GM13976 (cell line): Measurements from ENCODE around the gene PSG3.
"Not testable (repeated sequence)": the region's sequence is repeated elsewhere in the genome, so short reads cannot be mapped to it uniquely, and the experiment has no call there.

Source experiments
- DNase-seq: peaks from one replicate; pipeline ENCODE4 v3.0.0; 2012; ENCODE audit warnings: low spot score
- in situ Hi-C: fragments of 300-500 bp; cut with MboI; formaldehyde crosslinking; loops from one replicate; pipeline ENCODE4 v1.12.0; 2022; ENCODE audit warnings: low sequenced_read_pairs, mixed read lengths, inconsistent platforms; ENCODE audit not compliant: unreplicated experiment
- TF ChIP-seq, protein P1 (sequence below): IDR thresholded peaks from 2 replicates; pipeline ENCODE4 v1.5.1; 2012; ENCODE audit warnings: borderline replicate concordance, mild to moderate bottlenecking; ENCODE audit not compliant: insufficient read depth; ENCODE audit errors: extremely low read depth, missing control alignments, control extremely low read depth

The PSG3 gene

DNA sequence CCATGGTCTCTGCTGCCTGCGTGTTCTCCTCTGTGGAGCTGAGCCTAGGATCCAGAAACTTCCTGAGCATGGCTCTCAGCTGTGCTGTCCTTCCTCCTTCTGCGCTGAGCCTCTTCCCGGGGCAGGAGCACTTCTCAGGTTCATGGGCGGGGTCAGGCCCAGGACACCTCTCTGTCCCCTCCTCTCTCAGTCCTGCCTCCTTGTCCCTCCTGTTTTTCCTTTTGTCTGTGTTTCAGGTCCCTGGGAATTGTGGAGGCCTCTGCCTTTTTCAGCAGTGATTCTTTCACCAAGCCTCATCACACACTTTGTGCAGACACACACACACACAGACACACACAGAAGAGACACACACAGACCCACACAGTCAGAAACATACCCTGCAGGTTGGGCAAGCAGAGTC, at the start of gene PSG3:
PSG3 (minus strand) TSS at position 101 of the 400 bp plus-strand sequence; CDS start at position 4, 97 bp downstream.
- DNase-seq, in situ Hi-C loops: not testable (repeated sequence)

DNA sequence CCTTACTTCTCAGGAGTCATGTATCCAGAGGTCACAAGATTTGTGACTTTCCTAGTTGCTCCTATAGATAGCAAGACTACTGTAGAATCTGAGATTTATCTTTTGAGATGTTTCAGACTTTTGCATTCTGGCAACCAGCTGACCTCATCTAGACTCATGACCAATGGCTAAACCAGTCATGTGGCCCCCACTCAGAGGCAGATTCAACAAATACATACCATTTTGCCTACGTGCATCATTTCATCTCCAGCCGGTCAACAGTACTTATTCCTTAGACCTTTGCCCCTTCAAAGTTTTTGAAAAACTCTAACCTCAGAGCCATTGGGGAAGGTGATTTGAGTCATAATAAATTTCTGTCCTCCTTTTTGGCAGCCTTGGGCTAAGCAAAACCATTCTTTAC, 48.5 kb upstream of the PSG3 start:
- in situ Hi-C loops, DNase-seq: not testable (repeated sequence)

- in situ Hi-C loops, DNase-seq: not testable (repeated sequence)
Observed at GRCh38 chr19:42787766-42788165, 47.5 kb upstream of the PSG3 start.

DNA sequence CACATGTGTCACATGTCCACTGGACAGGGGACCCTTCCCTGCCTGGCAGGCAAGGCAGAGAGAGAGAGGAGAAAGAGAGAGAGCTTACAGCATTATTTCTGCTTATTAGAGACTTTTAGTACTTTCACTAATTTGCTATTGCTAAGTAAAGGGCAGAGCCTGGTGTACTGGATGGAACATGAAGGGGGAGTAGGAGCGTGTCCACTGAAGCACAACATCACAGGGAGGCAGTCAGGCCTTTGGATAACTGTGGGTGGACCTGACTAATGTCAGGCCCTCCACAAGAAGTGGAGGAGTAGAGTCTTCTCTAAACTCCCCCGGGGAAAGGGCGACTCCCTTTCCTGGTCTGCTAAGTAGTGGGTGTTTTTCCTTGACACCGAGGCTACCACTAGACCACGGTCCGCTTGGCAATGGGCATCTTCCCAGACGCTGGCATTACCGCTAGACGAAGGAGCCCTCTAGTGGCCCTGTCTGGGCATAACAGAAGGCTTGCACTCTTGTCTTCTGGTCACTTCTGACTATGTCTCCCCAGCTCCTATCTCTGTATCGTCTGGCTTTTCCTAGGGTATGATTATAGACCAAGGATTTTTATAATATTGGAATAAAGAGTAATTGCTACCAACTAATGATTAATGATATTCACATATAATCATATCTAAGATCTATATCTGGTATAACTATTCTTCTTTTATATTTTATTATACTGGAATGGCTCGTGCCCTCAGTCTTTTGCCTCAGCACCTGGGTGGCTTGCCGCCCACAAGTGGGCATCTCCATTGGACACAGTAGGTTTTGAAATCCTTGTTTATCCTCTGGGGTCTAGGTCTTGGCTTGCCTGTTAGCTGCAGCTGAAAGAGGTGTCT, 36.7 kb upstream of the PSG3 start:
- DNase-seq, in situ Hi-C loops: not testable (repeated sequence)
- TF ChIP-seq, protein P1, sequence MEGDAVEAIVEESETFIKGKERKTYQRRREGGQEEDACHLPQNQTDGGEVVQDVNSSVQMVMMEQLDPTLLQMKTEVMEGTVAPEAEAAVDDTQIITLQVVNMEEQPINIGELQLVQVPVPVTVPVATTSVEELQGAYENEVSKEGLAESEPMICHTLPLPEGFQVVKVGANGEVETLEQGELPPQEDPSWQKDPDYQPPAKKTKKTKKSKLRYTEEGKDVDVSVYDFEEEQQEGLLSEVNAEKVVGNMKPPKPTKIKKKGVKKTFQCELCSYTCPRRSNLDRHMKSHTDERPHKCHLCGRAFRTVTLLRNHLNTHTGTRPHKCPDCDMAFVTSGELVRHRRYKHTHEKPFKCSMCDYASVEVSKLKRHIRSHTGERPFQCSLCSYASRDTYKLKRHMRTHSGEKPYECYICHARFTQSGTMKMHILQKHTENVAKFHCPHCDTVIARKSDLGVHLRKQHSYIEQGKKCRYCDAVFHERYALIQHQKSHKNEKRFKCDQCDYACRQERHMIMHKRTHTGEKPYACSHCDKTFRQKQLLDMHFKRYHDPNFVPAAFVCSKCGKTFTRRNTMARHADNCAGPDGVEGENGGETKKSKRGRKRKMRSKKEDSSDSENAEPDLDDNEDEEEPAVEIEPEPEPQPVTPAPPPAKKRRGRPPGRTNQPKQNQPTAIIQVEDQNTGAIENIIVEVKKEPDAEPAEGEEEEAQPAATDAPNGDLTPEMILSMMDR = peak; percentile 72

DNA sequence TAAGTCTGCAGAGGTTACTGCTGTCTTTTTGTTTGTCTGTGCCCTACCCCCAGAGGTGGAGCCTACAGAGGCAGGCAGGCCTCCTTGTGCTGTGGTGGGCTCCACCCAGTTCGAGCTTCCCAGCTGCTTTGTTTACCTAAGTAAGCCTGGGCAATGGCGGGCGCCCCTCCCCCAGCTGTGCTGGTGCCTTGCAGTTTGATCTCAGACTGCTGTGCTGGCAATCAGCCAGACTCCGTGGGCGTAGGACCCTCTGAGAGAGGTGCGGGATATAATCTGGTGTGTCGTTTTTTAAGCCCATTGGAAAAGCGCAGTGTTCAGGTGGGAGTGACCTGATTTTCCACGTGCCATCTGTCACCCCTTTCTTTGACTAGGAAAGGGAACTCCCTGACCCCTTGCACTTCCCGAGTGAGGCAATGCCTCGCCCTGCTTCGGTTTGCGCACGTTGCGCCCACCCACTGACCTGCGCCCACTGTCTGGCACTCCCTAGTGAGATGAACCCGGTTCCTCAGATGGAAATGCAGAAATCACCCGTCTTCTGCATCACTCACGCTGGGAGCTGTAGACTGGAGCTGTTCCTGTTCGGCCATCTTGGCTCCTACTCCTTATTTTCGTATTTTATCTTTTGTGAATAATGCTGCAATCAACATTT, 34.4 kb upstream of the PSG3 start:
- in situ Hi-C loops = not testable (repeated sequence)

DNA sequence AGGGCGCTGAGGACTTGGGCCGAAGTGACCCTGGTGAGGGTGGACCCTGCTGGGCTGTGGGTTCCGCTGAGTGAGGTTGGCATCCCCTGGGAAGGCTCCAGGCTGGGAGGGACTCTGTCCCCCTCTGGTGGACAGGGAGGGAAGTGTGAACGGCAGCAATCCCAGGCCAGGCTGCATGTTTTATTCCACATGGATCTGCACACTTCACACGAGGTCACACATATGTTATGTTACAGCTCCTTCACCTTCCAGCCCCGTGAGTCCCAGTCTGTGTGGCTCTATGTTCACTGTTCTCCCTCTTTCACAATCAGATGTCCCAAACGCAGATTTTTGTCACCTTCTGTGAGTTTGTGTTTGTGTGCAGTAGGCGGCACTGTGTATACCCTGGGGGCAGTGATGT, 27.0 kb upstream of the PSG3 start:
- DNase-seq, in situ Hi-C loops: not testable (repeated sequence)

More for the DNA sequence above, 34.4 kb upstream of the PSG3 start:
- not testable (repeated sequence) for DNase-seq

- in situ Hi-C loops = not testable (repeated sequence)
Observed at GRCh38 chr19:42766871-42767270, 26.6 kb upstream of the PSG3 start.

DNA sequence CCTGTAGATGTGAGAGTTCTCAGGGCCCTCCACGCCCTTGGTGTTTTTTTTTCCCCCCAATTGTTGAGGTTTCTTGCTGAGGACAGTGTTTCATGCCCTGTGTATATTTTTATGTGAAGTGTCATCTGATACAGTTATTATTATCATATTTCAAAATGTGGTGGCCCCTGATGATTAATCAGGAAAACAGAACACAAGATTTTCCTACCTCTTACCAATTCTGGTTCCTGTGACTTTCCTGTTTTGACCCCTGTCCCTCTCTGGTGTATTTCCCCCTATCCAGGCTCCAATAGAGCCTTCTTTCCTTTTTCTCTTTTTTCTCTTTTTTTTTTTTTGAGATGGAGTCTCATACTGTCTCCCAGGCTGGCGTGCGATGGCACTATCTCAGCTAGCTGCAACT, 24.6 kb upstream of the PSG3 start:
- TF ChIP-seq, protein P1 = no peak
- no peak for DNase-seq
- in situ Hi-C loops = no loop called here

More at GRCh38 chr19:42766871-42767270, 26.6 kb upstream of the PSG3 start:
- DNase-seq = not testable (repeated sequence)

DNA sequence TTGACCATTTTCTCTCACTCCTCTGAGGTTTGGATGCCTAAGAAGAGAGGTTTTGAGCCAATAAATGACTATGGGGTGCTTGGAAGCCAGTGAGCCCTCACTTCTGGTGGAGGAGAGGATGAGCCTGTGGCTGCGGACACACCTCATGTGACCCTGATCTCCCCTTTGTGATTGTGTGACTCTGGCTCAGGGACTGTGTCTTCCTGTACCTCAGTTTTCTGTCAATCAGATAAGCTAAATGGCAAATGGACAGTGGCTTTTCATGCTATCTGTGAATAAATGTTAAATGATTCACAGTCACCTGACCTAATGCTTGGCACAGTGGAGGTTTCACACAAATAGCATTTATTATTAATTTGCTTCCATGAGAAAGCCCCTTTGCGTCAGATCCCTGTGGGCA, 22.5 kb upstream of the PSG3 start:
- in situ Hi-C loops = no loop called here
- no peak for DNase-seq

DNA sequence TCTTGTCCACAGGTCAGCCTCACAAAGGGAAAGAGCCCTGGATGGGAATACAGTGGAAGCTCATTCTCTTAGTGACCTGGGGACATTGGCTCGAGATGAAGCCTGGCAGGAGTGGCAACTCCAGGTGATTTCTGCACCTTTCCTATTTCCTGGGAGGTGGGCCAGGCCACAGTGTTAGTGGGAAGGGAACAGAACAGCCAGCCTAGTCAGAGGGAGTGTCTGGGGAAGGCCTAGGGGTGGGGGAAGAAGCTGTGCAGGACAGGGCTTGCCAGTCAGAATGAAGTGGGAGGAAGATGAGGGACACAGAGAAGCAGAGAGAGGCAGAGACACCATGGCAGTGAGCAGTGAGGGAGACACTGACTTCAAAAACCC, 21.6 kb upstream of the PSG3 start:
- in situ Hi-C loops, DNase-seq: not testable (repeated sequence)

More for the DNA sequence above, 22.5 kb upstream of the PSG3 start:
- TF ChIP-seq, protein P1 = no peak

DNA sequence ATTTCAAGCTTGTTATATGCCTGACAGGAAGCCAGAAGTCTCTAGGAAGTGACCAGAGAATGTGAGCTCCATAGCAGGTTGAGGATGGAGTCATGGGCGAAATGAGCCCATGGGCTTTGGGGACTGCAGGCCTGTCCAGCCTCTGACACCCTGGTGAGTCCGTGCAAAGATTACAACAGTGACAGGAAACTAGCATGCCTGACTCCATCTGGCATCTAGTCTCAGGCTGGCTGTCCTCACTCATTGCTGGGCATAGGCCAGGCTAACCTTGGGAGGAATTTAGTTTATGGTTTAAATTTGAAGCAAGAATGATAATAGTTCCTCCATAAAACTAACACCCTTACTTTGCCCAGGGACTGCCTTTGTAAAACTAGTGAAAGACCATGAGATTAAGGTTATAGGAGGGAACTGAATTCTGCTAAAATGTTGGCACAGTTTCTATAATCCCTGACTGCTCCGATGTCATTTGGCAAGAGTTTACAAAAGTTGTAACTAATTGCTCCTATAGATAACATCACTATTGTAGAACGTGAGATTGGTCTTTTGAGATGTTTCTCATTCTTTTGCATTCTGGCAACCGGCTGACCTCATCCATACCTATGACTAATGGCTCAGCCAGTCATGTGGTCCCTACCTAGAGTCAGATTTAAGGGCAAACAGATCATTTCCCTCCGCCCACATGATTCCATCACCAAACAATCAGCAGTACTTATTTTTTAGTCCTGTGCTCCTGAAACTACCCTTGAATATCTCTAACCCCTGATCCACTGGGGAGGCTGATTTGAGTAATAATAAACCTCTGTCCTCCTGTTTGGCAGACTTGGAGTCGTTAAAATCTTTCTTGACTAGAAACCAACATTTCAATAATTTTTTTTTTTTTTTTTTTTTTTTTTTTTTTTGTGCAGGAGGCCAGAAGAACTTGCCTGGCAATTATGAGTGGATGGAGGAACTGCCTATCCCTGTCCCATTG, 21.0 kb upstream of the PSG3 start:
- in situ Hi-C loops, DNase-seq: not testable (repeated sequence)
